GM13976 (cell line): ENCODE measurements around the gene TMEM213.
"Not testable (repeated sequence)": the region's sequence is repeated elsewhere in the genome, so short reads cannot be mapped to it uniquely, and the experiment has no call there.

Experiments
- DNase-seq: peaks from one replicate; pipeline ENCODE4 v3.0.0; 2012; ENCODE audit warnings: low spot score
- in situ Hi-C: fragments of 300-500 bp; cut with MboI; formaldehyde crosslinking; loops from one replicate; pipeline ENCODE4 v1.12.0; 2022; ENCODE audit warnings: low sequenced_read_pairs, mixed read lengths, inconsistent platforms; ENCODE audit not compliant: unreplicated experiment
- TF ChIP-seq, protein P1 (sequence below): IDR thresholded peaks from 2 replicates; pipeline ENCODE4 v1.5.1; 2012; ENCODE audit warnings: borderline replicate concordance, mild to moderate bottlenecking; ENCODE audit not compliant: insufficient read depth; ENCODE audit errors: extremely low read depth, missing control alignments, control extremely low read depth

Gene TMEM213

DNA sequence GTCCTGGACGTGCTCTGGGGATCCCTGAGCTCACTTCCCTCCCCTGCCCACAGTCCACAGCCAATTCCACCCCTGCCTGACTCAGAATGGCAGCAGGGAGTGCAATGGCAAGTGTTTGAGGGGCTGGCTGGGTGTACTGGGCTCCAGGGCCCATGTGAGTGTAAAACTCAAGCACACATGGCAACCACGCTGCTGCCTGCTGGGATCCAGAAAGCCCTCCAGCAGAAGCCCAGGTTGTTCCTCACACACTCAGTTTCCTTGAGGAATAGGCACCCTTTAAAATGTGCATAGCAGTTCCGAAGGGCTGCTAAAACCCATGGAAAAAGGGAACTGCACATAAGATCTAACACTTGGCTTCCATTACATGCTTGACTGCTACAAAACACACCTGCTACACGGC, 11.6 kb downstream of the TMEM213 start:
- TF ChIP-seq, protein P1, sequence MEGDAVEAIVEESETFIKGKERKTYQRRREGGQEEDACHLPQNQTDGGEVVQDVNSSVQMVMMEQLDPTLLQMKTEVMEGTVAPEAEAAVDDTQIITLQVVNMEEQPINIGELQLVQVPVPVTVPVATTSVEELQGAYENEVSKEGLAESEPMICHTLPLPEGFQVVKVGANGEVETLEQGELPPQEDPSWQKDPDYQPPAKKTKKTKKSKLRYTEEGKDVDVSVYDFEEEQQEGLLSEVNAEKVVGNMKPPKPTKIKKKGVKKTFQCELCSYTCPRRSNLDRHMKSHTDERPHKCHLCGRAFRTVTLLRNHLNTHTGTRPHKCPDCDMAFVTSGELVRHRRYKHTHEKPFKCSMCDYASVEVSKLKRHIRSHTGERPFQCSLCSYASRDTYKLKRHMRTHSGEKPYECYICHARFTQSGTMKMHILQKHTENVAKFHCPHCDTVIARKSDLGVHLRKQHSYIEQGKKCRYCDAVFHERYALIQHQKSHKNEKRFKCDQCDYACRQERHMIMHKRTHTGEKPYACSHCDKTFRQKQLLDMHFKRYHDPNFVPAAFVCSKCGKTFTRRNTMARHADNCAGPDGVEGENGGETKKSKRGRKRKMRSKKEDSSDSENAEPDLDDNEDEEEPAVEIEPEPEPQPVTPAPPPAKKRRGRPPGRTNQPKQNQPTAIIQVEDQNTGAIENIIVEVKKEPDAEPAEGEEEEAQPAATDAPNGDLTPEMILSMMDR = no peak
- in situ Hi-C loops = no loop called here
- DNase-seq = no peak

DNA sequence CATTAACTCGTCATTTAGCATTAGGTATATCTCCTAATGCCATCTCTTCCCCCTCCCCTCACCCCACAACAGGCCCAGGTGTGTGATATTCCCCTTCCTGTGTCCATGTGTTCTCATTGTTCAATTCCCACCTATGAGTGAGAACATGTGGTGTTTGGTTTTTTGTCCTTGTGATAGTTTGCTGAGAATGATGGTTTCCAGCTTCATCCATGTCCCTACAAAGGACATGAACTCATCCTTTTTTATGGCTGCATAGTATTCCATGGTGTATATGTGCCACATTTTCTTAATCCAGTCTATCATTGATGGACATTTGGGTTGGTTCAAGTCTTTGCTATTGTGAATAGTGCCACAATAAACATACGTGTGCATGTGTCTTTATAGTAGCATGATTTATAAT, 13.5 kb downstream of the TMEM213 start:
- in situ Hi-C loops, DNase-seq: not testable (repeated sequence)

DNA sequence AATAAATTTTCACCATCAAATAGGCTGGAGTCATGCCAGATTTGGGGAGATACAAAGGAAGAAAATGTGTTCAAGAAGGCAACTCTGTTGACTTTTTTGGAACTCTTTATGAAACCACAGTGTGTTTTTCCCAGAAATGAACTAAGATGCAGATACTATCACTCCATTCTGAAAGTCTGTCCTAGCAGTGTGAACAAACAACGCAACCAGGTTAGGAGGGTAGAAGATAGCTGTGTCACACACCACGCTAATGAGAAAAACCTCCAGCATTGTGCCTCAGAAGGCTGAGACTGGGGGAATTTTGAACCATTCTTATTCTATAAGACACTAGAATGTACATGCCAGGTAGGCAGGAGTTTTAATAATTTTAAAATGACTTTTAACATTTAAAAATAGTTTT, 16.2 kb downstream of the TMEM213 start:
- in situ Hi-C loops = no loop called here
- DNase-seq = no peak
- TF ChIP-seq, protein P1 = no peak

DNA sequence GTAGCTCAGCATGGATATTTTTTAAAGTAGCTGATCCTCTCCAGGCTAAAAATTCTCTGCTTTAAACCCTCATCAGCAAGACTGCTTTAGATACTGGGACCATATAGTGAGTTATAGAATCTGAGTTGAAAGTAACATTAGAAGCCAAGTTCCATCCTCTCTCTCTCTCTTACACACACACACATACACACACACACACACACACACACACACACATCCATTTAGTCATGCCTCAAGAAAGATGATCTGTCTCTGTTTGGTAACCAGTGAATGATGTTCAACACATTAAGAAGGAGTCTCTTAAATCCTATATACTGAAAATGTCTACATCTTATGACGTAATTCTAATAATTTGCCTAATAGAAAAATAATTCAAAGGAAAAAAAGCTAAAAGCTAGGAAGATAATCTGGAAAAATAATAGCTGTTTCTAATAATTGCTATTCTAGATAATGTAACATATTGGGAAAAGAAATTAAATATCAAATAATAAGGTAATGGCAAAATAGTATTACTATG, 17.1 kb downstream of the TMEM213 start:
- TF ChIP-seq, protein P1 = no peak
- in situ Hi-C loops = no loop called here
- no peak for DNase-seq

DNA sequence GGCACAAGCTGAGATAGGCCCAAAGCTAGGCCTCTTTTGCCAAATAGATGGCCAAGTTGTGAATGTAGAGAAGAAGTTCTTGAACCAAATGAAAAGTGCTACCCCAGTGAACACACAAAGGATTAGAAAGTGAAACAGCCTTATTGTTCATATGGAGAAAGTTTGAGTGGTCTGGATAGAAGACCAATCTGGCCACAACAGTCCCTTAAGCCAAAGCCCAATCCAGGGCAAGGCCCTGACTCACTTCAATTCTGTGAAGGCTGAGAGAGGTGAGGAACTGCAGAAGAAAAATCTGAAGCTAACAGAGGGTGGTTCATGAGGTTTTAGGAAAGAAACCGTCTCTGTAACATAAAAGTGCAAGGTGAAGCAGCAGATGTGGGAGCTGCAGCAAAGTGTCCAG, 18.9 kb downstream of the TMEM213 start:
- TF ChIP-seq, protein P1 = no peak
- DNase-seq = no peak
- in situ Hi-C loops = no loop called here

DNA sequence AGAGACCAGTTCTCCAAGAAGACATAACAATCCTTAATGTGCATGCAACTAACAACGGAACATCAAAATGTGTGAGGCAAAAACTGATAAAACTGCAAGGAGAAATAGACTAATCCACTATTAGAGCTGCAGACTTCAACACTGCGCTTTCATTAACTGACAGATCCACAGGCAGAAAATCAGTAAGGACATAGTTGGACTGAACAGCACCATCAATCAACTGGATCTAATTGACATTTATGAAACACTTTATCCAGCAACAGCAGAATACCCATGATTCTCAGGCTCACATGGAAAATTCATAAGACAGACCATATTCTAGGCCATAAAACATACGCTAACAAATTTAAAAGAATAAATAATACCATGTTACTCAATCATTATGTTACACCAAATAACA, 21.8 kb downstream of the TMEM213 start:
- TF ChIP-seq, protein P1 = no peak
- DNase-seq = no peak
- in situ Hi-C loops = no loop called here

DNA sequence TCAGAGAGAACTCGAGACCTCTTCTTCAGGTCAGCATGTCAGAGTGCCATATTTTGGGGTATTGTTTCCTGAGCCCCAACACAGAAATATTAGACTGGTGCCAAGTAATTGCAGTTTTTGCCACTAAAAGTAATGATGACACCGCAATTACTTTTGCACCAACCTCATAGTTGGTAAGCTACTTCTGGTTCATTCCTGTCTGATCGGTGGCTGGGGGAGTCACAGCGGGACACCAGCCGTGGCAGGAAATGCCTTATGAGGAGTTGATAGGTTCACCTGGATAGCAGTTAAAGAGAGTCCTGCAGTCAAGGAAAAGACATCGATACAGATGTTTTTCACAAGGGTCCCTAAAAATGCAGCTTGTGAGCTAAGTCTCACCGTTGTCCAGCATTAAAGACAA, 24.1 kb downstream of the TMEM213 start:
- DNase-seq = no peak
- TF ChIP-seq, protein P1 = no peak
- in situ Hi-C loops = no loop called here
